HG02973 (cell line): Measurements from ENCODE around the gene SLC39A8.

Experiments used
- ATAC-seq: cut with Tn5 transposase; IDR thresholded peaks from one replicate; pipeline ENCODE4 v1.9.1; 2021; ENCODE audit warnings: moderate library complexity; ENCODE audit not compliant: unreplicated experiment

The SLC39A8 gene

GRCh38 chr4:102341201-102341600 lies 4.1 kb downstream of the SLC39A8 start:
- no peak for ATAC-seq

GRCh38 chr4:102339018-102339417 lies 6.3 kb downstream of the SLC39A8 start:
- ATAC-seq, result no peak

- ATAC-seq, result no peak
Measured at GRCh38 chr4:102338405-102338804, 6.9 kb downstream of the SLC39A8 start.

GRCh38 chr4:102335616-102336015 lies 9.7 kb downstream of the SLC39A8 start:
- no peak for ATAC-seq

- ATAC-seq, result no peak
Measured at GRCh38 chr4:102334624-102335023, 10.7 kb downstream of the SLC39A8 start.

GRCh38 chr4:102333787-102334186 lies 11.5 kb downstream of the SLC39A8 start:
- ATAC-seq, result no peak

- no peak for ATAC-seq
Measured at GRCh38 chr4:102328045-102328444, 17.2 kb downstream of the SLC39A8 start.

- no peak for ATAC-seq
Measured at GRCh38 chr4:102326951-102327350, 18.3 kb downstream of the SLC39A8 start.

GRCh38 chr4:102324730-102325129 lies 20.6 kb downstream of the SLC39A8 start:
- no peak for ATAC-seq

- ATAC-seq, result no peak
Measured at GRCh38 chr4:102322736-102323135, 22.5 kb downstream of the SLC39A8 start.

- ATAC-seq, result peak; percentile 80
Measured at GRCh38 chr4:102321260-102321995, 23.9 kb downstream of the SLC39A8 start.

- no peak for ATAC-seq
Measured at GRCh38 chr4:102319594-102319993, 25.7 kb downstream of the SLC39A8 start.

- ATAC-seq, result no peak
Measured at GRCh38 chr4:102318526-102318925, 26.8 kb downstream of the SLC39A8 start.

- no peak for ATAC-seq
Measured at GRCh38 chr4:102318105-102318504, 27.2 kb downstream of the SLC39A8 start.

GRCh38 chr4:102317459-102317858 lies 27.8 kb downstream of the SLC39A8 start:
- ATAC-seq, result no peak

- ATAC-seq, result no peak
Measured at GRCh38 chr4:102316585-102316984, 28.7 kb downstream of the SLC39A8 start.

- ATAC-seq, result no peak
Measured at GRCh38 chr4:102315532-102315931, 29.8 kb downstream of the SLC39A8 start.

- no peak for ATAC-seq
Measured at GRCh38 chr4:102312417-102312816, 32.9 kb downstream of the SLC39A8 start.

GRCh38 chr4:102311912-102312311 lies 33.4 kb downstream of the SLC39A8 start:
- ATAC-seq, result no peak

GRCh38 chr4:102311407-102311806 lies 33.9 kb downstream of the SLC39A8 start:
- no peak for ATAC-seq

- no peak for ATAC-seq
Measured at GRCh38 chr4:102308032-102308799, 37.1 kb downstream of the SLC39A8 start.

- no peak for ATAC-seq
Measured at GRCh38 chr4:102305666-102306065, 39.6 kb downstream of the SLC39A8 start.
